Lung (tissue), 12 donors: ENCODE measurements around the gene PRR7. TPM values are rescaled to one million over a fixed set of nuclear protein-coding genes. Genes with fewer than 3 reads are reported as not detected.

ENCODE experiments used
- ATAC-seq: fragments of 200-7000 bp; cut with Tn5 transposase; one replicate; pipeline ENCODE4 v1.9.1; 2020; ENCODE audit warnings: moderate number of reproducible peaks; ENCODE audit not compliant: insufficient read depth, low FRiP score
- DNase-seq, 3 donors: peaks; one replicate each; pipeline ENCODE4 v3.0.0-alpha.2; 2013 to 2017
- H3K27ac ChIP-seq, 2 donors: one replicate each; pipeline ENCODE4 v1.5.1; 2013; ENCODE audit warnings: mild to moderate bottlenecking in 2 of 2, moderate library complexity in 2 of 2, control low read depth in 1 of 2, inconsistent platforms in 1 of 2, low read depth in 1 of 2, low read length in 1 of 2
- H3K27me3 ChIP-seq, 3 donors: one replicate each; pipeline ENCODE4 v1.5.1; 2013; ENCODE audit warnings: low read length in 2 of 3; ENCODE audit not compliant: control insufficient read depth in 3 of 3, insufficient read depth in 3 of 3
- H3K36me3 ChIP-seq, 4 donors: one replicate each; pipeline ENCODE4 v1.5.1; 2013; ENCODE audit warnings: low read length in 4 of 4, mild to moderate bottlenecking in 1 of 4, moderate library complexity in 1 of 4; ENCODE audit not compliant: control insufficient read depth in 4 of 4, insufficient read depth in 4 of 4
- H3K4me1 ChIP-seq, 5 donors: one replicate each; pipeline ENCODE4 v1.5.1; 2013; ENCODE audit warnings: low read length in 5 of 5, mild to moderate bottlenecking in 2 of 5, moderate library complexity in 1 of 5; ENCODE audit not compliant: control insufficient read depth in 5 of 5, insufficient read depth in 5 of 5
- H3K4me3 ChIP-seq: one replicate; pipeline ENCODE4 v1.5.1; 2013; ENCODE audit warnings: mild to moderate bottlenecking, control low read depth, moderate library complexity
- H3K9ac ChIP-seq, 2 donors: one replicate each; pipeline ENCODE4 v1.5.1; 2013; ENCODE audit warnings: low read length in 2 of 2, control low read depth in 1 of 2; ENCODE audit not compliant: insufficient read depth in 1 of 2
- H3K9me3 ChIP-seq, 4 donors: one replicate each; pipeline ENCODE4 v1.5.1; 2013; ENCODE audit warnings: low read length in 3 of 4, mild to moderate bottlenecking in 1 of 4, moderate library complexity in 1 of 4; ENCODE audit not compliant: control insufficient read depth in 4 of 4, insufficient read depth in 3 of 4
- WGBS, 2 donors: extraction: QIAGEN DNeasy Blood & Tissue Kit; methylation state at CpG; one replicate each; pipeline ENCODE4 v1.1.7; 2013; 5-methylcytosine and 5-hydroxymethylcytosine counted together
- polyA plus RNA-seq, 2 donors: library from polyadenylated mRNA; stranded (reverse); fragments of 200-250 nt; gene quantifications; one replicate each; pipeline ENCODE4 v1.2.1, GENCODE V29; 2013
- total RNA-seq, 2 donors: library from RNA; depleted of rRNA in 1 of 2; stranded (reverse); fragments of >200 nt in 1 of 2; gene quantifications; one replicate each; pipeline ENCODE4 v1.2.1, GENCODE V29; 2014 to 2021
- TF ChIP-seq, protein P1 (sequence below): IDR thresholded peaks from 2 replicates; pipeline ENCODE4 v1.5.1; 2012; ENCODE audit warnings: mild to moderate bottlenecking; ENCODE audit errors: control extremely low read depth, extremely low read depth
- donor health status: control.
- donor health status: control.
- donor health status: Bipolar disorder and iron deficiency.
- donor health status: healthy.
- donor health status: DM: yes; HTN: yes; CAD: no.

Gene PRR7
- total and polyA plus RNA-seq, 4 donors: 1.9 to 7.2 (median 4.0) TPM

DNA sequence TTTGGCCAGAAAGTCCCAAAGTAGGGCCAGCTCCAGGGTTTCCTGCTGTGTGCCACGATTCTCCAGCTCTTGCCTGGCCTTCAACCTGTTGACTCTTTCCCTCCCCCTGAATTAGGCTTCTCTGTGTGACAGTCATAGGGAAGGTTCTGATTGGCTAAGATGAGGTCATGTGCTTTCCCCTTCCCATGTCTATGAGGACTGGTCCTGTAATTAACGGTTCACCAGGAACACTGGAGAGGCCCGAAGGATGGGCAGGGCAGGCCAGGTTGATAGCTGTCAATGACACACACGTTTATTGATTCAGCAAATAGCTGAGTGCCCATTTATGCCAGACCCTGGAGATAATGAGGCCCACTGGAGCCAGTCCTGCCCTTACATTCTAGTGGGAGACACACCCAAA, 9.0 kb upstream of the PRR7 start:
- WGBS, 2 donors: 71 to 75% methylated on average over 4 of the region's 4 CpGs
- no peak for DNase-seq
- Histone ChIP-seq H3K9ac (no peak overlapping the region), H3K4me3 (no peak overlapping the region), H3K27ac (no peak overlapping the region), H3K9me3 (no peaks in the 10 kb centered on the region), H3K27me3 (no peaks in the 10 kb centered on the region), H3K36me3 (peaks cover 0 to 66% (median 24%) of the 10 kb centered on the region in 4 donors), H3K4me1 (no peaks in the 10 kb centered on the region)
- TF ChIP-seq, protein P1, sequence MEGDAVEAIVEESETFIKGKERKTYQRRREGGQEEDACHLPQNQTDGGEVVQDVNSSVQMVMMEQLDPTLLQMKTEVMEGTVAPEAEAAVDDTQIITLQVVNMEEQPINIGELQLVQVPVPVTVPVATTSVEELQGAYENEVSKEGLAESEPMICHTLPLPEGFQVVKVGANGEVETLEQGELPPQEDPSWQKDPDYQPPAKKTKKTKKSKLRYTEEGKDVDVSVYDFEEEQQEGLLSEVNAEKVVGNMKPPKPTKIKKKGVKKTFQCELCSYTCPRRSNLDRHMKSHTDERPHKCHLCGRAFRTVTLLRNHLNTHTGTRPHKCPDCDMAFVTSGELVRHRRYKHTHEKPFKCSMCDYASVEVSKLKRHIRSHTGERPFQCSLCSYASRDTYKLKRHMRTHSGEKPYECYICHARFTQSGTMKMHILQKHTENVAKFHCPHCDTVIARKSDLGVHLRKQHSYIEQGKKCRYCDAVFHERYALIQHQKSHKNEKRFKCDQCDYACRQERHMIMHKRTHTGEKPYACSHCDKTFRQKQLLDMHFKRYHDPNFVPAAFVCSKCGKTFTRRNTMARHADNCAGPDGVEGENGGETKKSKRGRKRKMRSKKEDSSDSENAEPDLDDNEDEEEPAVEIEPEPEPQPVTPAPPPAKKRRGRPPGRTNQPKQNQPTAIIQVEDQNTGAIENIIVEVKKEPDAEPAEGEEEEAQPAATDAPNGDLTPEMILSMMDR: no peak
- ATAC-seq: no peak

DNA sequence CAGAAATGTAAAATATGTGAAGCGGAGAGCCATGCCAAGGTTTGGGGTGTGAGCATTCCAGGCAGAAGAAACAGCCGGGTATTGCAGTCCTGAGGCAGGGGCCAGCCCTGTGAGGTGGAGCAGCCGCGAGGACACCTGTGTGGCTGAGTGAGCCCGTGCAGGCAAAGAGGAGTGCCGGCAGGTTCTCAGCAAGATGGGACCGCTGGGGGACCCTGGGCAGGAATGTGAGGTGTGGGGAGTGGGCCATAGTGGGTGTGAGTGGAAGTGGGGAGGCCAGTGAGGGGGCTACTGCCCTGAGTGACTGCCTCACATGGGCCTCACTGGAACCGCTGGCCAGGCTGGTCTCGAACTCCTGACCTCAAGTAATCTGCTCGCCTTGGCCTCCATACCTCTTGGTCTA, 8.1 kb upstream of the PRR7 start:
- Histone ChIP-seq H3K9me3 (no peaks in the 10 kb centered on the region), H3K4me1 (no peaks in the 10 kb centered on the region), H3K9ac (no peak overlapping the region), H3K36me3 (peaks cover 0 to 62% (median 22%) of the 10 kb centered on the region in 4 donors), H3K27ac (no peak overlapping the region), H3K27me3 (no peaks in the 10 kb centered on the region), H3K4me3 (no peak overlapping the region)
- TF ChIP-seq, protein P1: no peak
- ATAC-seq (no peak), DNase-seq (no peak)
- 91 to 95% methylated on average over 10 of the region's 10 CpGs for WGBS, 2 donors

DNA sequence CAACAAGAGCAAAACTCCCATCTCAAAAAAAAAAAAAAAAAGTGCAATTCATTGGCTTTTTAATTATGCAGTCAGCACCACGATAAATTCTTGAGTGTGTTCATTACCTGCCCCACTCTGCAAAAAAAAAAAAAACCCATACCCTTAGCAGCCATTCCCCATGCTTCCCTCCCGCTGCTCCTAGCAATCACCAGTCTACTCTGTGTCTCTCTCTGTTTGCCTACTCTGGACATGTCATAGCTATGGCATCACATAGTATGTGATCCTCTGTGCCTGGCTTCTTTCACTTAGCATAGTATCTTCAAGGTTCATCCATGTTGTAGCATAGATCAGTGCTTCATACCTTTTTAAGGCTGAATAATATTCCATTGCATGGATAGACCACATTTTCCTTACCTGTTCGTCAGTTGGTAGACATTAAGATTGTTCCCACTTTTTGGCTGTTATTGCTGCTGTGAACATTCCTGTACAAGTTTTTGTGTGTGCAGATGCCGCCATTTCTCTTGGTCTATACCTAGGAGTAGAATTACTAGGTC, 7.0 kb upstream of the PRR7 start:
- H3K27me3 ChIP-seq: peaks cover 0 to under 1% (median 0%) of the 10 kb centered on the region in 3 donors
- H3K4me1 ChIP-seq: no peaks in the 10 kb centered on the region
- no peak overlapping the region for H3K9ac ChIP-seq
- no peaks in the 10 kb centered on the region for H3K9me3 ChIP-seq
- H3K36me3 ChIP-seq: peaks cover 0 to 51% (median 18%) of the 10 kb centered on the region in 4 donors
- TF ChIP-seq, protein P1: no peak
- DNase-seq (no peak), ATAC-seq (no peak)
- no peak overlapping the region for H3K27ac ChIP-seq
- WGBS, 2 donors: 95 to 98% methylated on average over 4 of the region's 4 CpGs
- no peak overlapping the region for H3K4me3 ChIP-seq
